Transverse colon (tissue), 4 donors: ENCODE data around the gene EFEMP1.

Experiments used
- CTCF ChIP-seq, 5 experiments: fragments of 200-600 bp in 3 of 5; fragments of 450-650 bp in 2 of 5; sonication (generic) in 3 of 5; IDR thresholded peaks; 1 replicate in 2 of 5; 2 replicates in 3 of 5; pipeline ENCODE4 v1.5.1; 2016 to 2017; ENCODE audit warnings: antibody characterized with exemption in 5 of 5, inconsistent platforms in 3 of 5, mild to moderate bottlenecking in 2 of 5, moderate library complexity in 1 of 5
- POLR2AphosphoS5 ChIP-seq, 3 donors: sonication (generic); formaldehyde crosslinking; IDR thresholded peaks; one replicate each; pipeline ENCODE4 v1.6.1; 2016; ENCODE audit warnings: antibody characterized with exemption in 3 of 3

- TF ChIP-seq CTCF (IDR thresholded peaks at IDR 0.05) (no peak), POLR2AphosphoS5 (IDR thresholded peaks at IDR 0.05) (no peak)
These were observed 51.9 kb downstream of the EFEMP1 start for GRCh38 chr2:55871637-55872036.
